Measurements from ENCODE around the gene NUDT7.

DNA sequence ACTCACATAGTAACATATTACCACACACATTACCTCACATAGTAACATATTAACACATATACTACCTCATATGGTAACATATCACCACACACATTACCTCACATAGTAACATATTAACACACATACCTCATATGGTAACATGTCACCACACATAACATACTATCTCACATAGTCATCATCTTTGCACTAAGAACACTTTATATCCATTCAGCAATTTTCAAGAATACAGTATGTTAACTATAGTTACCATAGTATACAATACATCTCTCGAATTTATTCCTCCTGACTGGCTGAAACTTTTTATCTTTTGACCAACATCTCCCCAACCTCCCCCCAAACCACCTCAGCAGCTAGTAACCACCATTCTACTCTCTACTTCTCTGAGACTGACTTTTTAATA lies 7.6 kb downstream of the NUDT7 start:
- TF ChIP-seq, protein P1, sequence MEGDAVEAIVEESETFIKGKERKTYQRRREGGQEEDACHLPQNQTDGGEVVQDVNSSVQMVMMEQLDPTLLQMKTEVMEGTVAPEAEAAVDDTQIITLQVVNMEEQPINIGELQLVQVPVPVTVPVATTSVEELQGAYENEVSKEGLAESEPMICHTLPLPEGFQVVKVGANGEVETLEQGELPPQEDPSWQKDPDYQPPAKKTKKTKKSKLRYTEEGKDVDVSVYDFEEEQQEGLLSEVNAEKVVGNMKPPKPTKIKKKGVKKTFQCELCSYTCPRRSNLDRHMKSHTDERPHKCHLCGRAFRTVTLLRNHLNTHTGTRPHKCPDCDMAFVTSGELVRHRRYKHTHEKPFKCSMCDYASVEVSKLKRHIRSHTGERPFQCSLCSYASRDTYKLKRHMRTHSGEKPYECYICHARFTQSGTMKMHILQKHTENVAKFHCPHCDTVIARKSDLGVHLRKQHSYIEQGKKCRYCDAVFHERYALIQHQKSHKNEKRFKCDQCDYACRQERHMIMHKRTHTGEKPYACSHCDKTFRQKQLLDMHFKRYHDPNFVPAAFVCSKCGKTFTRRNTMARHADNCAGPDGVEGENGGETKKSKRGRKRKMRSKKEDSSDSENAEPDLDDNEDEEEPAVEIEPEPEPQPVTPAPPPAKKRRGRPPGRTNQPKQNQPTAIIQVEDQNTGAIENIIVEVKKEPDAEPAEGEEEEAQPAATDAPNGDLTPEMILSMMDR (IDR thresholded peaks at IDR 0.05 in 2 of 3, conservative IDR thresholded peaks at IDR 0.05 in 1 of 3; ENCODE audit: borderline replicate concordance in 1 of 3, insufficient read depth in 1 of 3, low read depth in 2 of 3, low read length in 2 of 3) = no peak
- TF ChIP-seq, protein P2, sequence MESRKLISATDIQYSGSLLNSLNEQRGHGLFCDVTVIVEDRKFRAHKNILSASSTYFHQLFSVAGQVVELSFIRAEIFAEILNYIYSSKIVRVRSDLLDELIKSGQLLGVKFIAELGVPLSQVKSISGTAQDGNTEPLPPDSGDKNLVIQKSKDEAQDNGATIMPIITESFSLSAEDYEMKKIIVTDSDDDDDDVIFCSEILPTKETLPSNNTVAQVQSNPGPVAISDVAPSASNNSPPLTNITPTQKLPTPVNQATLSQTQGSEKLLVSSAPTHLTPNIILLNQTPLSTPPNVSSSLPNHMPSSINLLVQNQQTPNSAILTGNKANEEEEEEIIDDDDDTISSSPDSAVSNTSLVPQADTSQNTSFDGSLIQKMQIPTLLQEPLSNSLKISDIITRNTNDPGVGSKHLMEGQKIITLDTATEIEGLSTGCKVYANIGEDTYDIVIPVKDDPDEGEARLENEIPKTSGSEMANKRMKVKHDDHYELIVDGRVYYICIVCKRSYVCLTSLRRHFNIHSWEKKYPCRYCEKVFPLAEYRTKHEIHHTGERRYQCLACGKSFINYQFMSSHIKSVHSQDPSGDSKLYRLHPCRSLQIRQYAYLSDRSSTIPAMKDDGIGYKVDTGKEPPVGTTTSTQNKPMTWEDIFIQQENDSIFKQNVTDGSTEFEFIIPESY (IDR thresholded peaks at IDR 0.05; ENCODE audit: extremely low read depth, insufficient replicate concordance, low read length) = no peak
